Activated naive CD4-positive, alpha-beta T cell treated with anti-CD3 and anti-CD28 coated beads, Interleukin-2, amount 50 U/mL, for 72 hours (primary cell): ENCODE data around the gene MYL4. TPM values are rescaled to one million over a fixed set of nuclear protein-coding genes. Genes with fewer than 3 reads are reported as not detected.

Experiments used
- ATAC-seq, 2 donors: fragments of 150-1000 bp; cut with Tn5 transposase; 2 replicates each; pipeline ENCODE4 v1.10.0; 2021; ENCODE audit warnings: mild to moderate bottlenecking in 2 of 2, moderate library complexity in 2 of 2
- DNase-seq, 2 donors: peaks; one replicate each; pipeline ENCODE4 v3.0.0; 2021 to 2022; ENCODE audit warnings: low spot score in 2 of 2
- H3K27ac Mint-ChIP-seq, 2 donors: one replicate each; pipeline ENCODE4 v1.8.0; 2022; ENCODE audit warnings: mild to moderate bottlenecking in 2 of 2, mixed read lengths in 2 of 2
- H3K36me3 Mint-ChIP-seq, 2 donors: one replicate each; pipeline ENCODE4 v1.8.0; 2022; ENCODE audit warnings: mixed read lengths in 2 of 2
- H3K9me3 Mint-ChIP-seq, 2 donors: one replicate each; pipeline ENCODE4 v1.8.0; 2022; ENCODE audit warnings: mixed read lengths in 2 of 2
- total RNA-seq, 2 donors: library from RNA; stranded (reverse); gene quantifications; one replicate each; pipeline ENCODE4 v1.2.3, GENCODE V29; 2022

MYL4 gene
- total RNA-seq, 2 donors from 2014 or later = not detected

GRCh38 chr17:47225436-47225858 lies 16.3 kb downstream of the MYL4 start:
- H3K27ac Mint-ChIP-seq = no peak overlapping the region
- ATAC-seq = no peak
- peaks cover 0 to 10% of the 10 kb centered on the region in 2 donors for H3K36me3 Mint-ChIP-seq

GRCh38 chr17:47225911-47226688 lies 17.0 kb downstream of the MYL4 start:
- no peak overlapping the region for H3K27ac Mint-ChIP-seq
- H3K36me3 Mint-ChIP-seq = peaks cover 0 to 10% of the 10 kb centered on the region in 2 donors
- ATAC-seq = no peak
- no peak for DNase-seq
- peaks cover 0 to 5% of the 10 kb centered on the region in 2 donors for H3K9me3 Mint-ChIP-seq

More at GRCh38 chr17:47225436-47225858, 16.3 kb downstream of the MYL4 start:
- no peak for DNase-seq
- peaks cover 0 to 5% of the 10 kb centered on the region in 2 donors for H3K9me3 Mint-ChIP-seq

- ATAC-seq (no peak), DNase-seq (no peak)
- Mint-ChIP-seq H3K36me3 (peaks cover 0 to 10% of the 10 kb centered on the region in 2 donors), H3K9me3 (peaks cover 0 to 5% of the 10 kb centered on the region in 2 donors), H3K27ac (no peak overlapping the region)
Observed at GRCh38 chr17:47227862-47228261, 18.7 kb downstream of the MYL4 start.

- H3K9me3 Mint-ChIP-seq = no peaks in the 10 kb centered on the region
- peak overlapping the region in 1 of 2 donors; percentile 40 for H3K27ac Mint-ChIP-seq
- no peaks in the 10 kb centered on the region for H3K36me3 Mint-ChIP-seq
- ATAC-seq (peak; percentile 92), DNase-seq (peak; percentile 70 to 72)
Observed at GRCh38 chr17:47229535-47230443, 20.6 kb downstream of the MYL4 start.

- H3K36me3 Mint-ChIP-seq = no peaks in the 10 kb centered on the region
- no peak for ATAC-seq
- H3K9me3 Mint-ChIP-seq = no peaks in the 10 kb centered on the region
- DNase-seq = no peak
- H3K27ac Mint-ChIP-seq = no peak overlapping the region
Observed at GRCh38 chr17:47230864-47231263, 21.7 kb downstream of the MYL4 start.

GRCh38 chr17:47231334-47231733 lies 22.2 kb downstream of the MYL4 start:
- DNase-seq = no peak
- no peak for ATAC-seq
- no peaks in the 10 kb centered on the region for H3K36me3 Mint-ChIP-seq
- H3K27ac Mint-ChIP-seq = no peak overlapping the region
- no peaks in the 10 kb centered on the region for H3K9me3 Mint-ChIP-seq

- H3K27ac Mint-ChIP-seq = no peak overlapping the region
- DNase-seq (no peak), ATAC-seq (no peak)
- H3K36me3 Mint-ChIP-seq = no peaks in the 10 kb centered on the region
- H3K9me3 Mint-ChIP-seq = no peaks in the 10 kb centered on the region
Observed at GRCh38 chr17:47231866-47232265, 22.7 kb downstream of the MYL4 start.

- Mint-ChIP-seq H3K9me3 (no peaks in the 10 kb centered on the region), H3K36me3 (no peaks in the 10 kb centered on the region), H3K27ac (no peak overlapping the region)
- ATAC-seq = no peak
- no peak for DNase-seq
Observed at GRCh38 chr17:47232465-47232864, 23.3 kb downstream of the MYL4 start.

GRCh38 chr17:47235506-47235905 lies 26.4 kb downstream of the MYL4 start:
- Mint-ChIP-seq H3K36me3 (no peaks in the 10 kb centered on the region), H3K27ac (no peak overlapping the region), H3K9me3 (no peaks in the 10 kb centered on the region)
- no peak for ATAC-seq
- DNase-seq = no peak

GRCh38 chr17:47235923-47236322 lies 26.8 kb downstream of the MYL4 start:
- no peak for DNase-seq
- no peak overlapping the region for H3K27ac Mint-ChIP-seq
- no peak for ATAC-seq
- H3K9me3 Mint-ChIP-seq = no peaks in the 10 kb centered on the region
- H3K36me3 Mint-ChIP-seq = no peaks in the 10 kb centered on the region

GRCh38 chr17:47237841-47238240 lies 28.7 kb downstream of the MYL4 start:
- Mint-ChIP-seq H3K9me3 (no peaks in the 10 kb centered on the region), H3K27ac (no peak overlapping the region), H3K36me3 (no peaks in the 10 kb centered on the region)
- ATAC-seq (no peak), DNase-seq (no peak)

- Mint-ChIP-seq H3K9me3 (no peaks in the 10 kb centered on the region), H3K27ac (peak overlapping the region in 1 of 2 donors; percentile 22), H3K36me3 (no peaks in the 10 kb centered on the region)
- DNase-seq (no peak), ATAC-seq (no peak)
Observed at GRCh38 chr17:47238321-47239010, 29.3 kb downstream of the MYL4 start.

GRCh38 chr17:47239619-47239966 lies 30.4 kb downstream of the MYL4 start:
- Mint-ChIP-seq H3K9me3 (no peaks in the 10 kb centered on the region), H3K27ac (no peak overlapping the region), H3K36me3 (no peaks in the 10 kb centered on the region)
- ATAC-seq (no peak), DNase-seq (no peak)

- no peak for DNase-seq
- no peak overlapping the region for H3K27ac Mint-ChIP-seq
- no peaks in the 10 kb centered on the region for H3K36me3 Mint-ChIP-seq
- peak in 1 of 2 donors; percentile 39 for ATAC-seq
- H3K9me3 Mint-ChIP-seq = no peaks in the 10 kb centered on the region
Observed at GRCh38 chr17:47239967-47240651, 31.0 kb downstream of the MYL4 start.

GRCh38 chr17:47240806-47241205 lies 31.7 kb downstream of the MYL4 start:
- H3K36me3 Mint-ChIP-seq = no peaks in the 10 kb centered on the region
- H3K27ac Mint-ChIP-seq = no peak overlapping the region
- no peaks in the 10 kb centered on the region for H3K9me3 Mint-ChIP-seq
- ATAC-seq (no peak), DNase-seq (no peak)

- DNase-seq (no peak), ATAC-seq (no peak)
- Mint-ChIP-seq H3K27ac (no peak overlapping the region), H3K9me3 (no peaks in the 10 kb centered on the region), H3K36me3 (no peaks in the 10 kb centered on the region)
Observed at GRCh38 chr17:47242648-47243047, 33.5 kb downstream of the MYL4 start.
